ENCODE results near the gene ATP6V1B1. TPM values are rescaled to one million over a fixed set of nuclear protein-coding genes. Genes with fewer than 3 reads are reported as not detected.

ATP6V1B1 gene
- total RNA-seq, 4 donors from 2014 or later = 1.3 to 5.8 TPM; not detected in 2

- DNase-seq = no peak
- Histone ChIP-seq H3K4me1 (peaks cover 0 to 24% (median 7%) of the 10 kb centered on the region in 4 donors), H3K27me3 (peaks cover 0 to 35% of the 10 kb centered on the region in 2 donors), H3K4me3 (no peak overlapping the region), H3K9me3 (no peaks in the 10 kb centered on the region), H3K36me3 (no peaks in the 10 kb centered on the region), H3K27ac (no peak overlapping the region)
- TF ChIP-seq CTCF (IDR thresholded peaks at IDR 0.05) = no peak
- no peak for TF ChIP-seq POLR2A (IDR thresholded peaks at IDR 0.05)
Measured at GRCh38 chr2:70897203-70897976, 38.3 kb upstream of the ATP6V1B1 start.

GRCh38 chr2:70897977-70898226, 37.8 kb upstream of the ATP6V1B1 start:
- DNase-seq = no peak
- Histone ChIP-seq H3K9me3 (no peaks in the 10 kb centered on the region), H3K36me3 (no peaks in the 10 kb centered on the region), H3K27me3 (peaks cover 0 to 35% of the 10 kb centered on the region in 2 donors), H3K27ac (no peak overlapping the region), H3K4me1 (peaks cover 0 to 24% (median 7%) of the 10 kb centered on the region in 4 donors), H3K4me3 (no peak overlapping the region)
- TF ChIP-seq CTCF (IDR thresholded peaks at IDR 0.05) (no peak), POLR2A (IDR thresholded peaks at IDR 0.05) (no peak)

DNA sequence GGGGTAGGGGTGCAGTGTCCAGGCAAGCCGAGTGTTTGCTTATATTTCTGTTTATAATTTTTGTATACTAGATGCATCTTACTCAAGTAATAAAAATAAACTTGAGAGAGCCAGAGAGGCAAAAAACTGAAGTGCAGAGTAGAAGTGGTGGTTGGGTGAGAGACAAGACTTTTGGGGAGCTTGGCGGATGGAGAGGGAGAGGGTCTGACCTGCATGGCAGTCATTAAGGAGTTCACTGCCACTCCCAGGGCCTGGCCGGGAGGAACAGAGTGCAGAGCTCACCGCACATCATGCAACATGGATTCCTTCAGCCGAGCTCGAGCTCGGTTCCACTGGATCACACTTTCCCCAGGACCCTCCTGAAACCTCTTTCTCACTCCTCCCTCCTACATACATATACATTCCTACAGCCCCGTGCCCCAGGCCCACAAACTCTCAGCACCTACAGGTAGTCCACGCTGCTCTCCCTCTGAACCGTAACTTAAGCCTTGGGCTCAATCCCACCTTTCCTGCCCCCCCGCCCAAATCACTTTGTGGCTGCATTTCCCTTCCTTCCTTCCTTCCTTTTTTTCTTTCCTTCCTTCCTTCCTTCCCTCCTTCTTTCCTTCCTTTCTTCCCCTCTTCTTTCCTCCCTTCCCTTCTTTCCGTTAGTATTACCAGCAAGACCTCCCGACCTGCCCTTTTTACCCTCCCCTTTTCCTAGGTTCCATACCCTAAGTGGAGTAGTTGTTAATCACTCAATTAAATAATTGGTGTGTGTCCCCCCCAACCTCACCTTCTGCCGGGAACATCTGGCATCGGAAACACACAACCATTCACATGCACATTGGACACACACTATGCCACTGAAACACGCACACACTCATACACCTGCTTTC, 37.1 kb upstream of the ATP6V1B1 start:
- no peak for DNase-seq
- Histone ChIP-seq H3K9me3 (no peaks in the 10 kb centered on the region), H3K36me3 (no peaks in the 10 kb centered on the region), H3K4me1 (peaks cover 0 to 24% (median 7%) of the 10 kb centered on the region in 4 donors), H3K4me3 (no peak overlapping the region), H3K27me3 (peaks cover 0 to 35% of the 10 kb centered on the region in 2 donors), H3K27ac (no peak overlapping the region)
- TF ChIP-seq POLR2A (IDR thresholded peaks at IDR 0.05) = no peak
- no peak for TF ChIP-seq CTCF (IDR thresholded peaks at IDR 0.05)

DNA sequence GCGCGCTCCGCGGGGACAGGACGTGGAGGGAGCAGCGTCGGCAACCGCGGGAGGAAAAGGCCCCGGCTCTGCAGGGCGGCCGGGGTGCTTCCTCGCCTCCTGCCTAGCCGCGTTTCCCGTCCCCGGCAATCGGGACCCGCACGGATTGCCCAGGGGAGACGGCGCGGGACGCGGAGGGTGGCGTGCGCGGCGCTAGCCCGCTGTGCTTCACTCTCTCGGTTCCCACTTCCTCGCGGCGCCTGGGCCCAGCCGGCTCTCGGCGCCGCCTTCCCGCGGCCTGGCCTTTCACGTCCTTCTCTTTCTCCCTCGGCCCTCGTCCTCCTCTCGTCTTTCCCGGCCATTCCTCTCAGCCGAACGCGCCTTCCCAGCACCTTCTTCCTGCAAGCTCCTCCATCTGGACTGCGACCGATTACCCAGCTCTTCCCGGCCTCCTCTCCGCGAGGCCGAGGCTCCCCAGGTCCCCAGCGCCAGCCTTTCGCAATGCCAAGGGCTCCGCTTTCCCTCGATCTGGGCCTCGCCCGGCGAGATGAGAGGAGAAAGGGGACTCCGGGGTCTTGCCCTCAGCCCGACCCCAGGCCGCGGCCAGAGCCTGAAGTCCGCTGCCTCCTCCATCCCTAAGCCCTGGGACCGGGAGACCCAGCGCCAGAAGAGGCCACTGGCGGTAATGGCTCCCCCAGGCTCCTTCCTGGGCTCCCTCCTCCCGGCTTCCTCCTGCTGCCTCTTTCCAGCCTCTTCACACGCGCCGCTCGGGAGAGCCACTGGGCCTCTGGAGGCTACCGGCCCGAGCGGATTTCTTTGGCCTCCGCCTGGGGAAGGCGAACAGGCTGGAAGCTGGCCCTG, 34.3 kb upstream of the ATP6V1B1 start:
- TF ChIP-seq CTCF (IDR thresholded peaks at IDR 0.05) (no peak), POLR2A (IDR thresholded peaks at IDR 0.05) (no peak)
- H3K4me1 ChIP-seq = peaks cover 0 to 24% (median 7%) of the 10 kb centered on the region in 4 donors
- peaks cover 0 to 46% of the 10 kb centered on the region in 2 donors for H3K27me3 ChIP-seq

GRCh38 chr2:70902067-70902442, 33.6 kb upstream of the ATP6V1B1 start:
- peaks cover 0 to 48% of the 10 kb centered on the region in 2 donors for H3K27me3 ChIP-seq
- peak overlapping the region in 1 of 4 donors; percentile 45 for H3K4me3 ChIP-seq
- no peak overlapping the region for H3K27ac ChIP-seq
- no peaks in the 10 kb centered on the region for H3K9me3 ChIP-seq
- peaks cover 0 to 24% (median 7%) of the 10 kb centered on the region in 4 donors for H3K4me1 ChIP-seq
- TF ChIP-seq POLR2A (IDR thresholded peaks at IDR 0.05) (no peak), CTCF (IDR thresholded peaks at IDR 0.05) (no peak)
- no peaks in the 10 kb centered on the region for H3K36me3 ChIP-seq
- DNase-seq = no peak

More for the DNA sequence above, 34.3 kb upstream of the ATP6V1B1 start:
- no peak for DNase-seq
- Histone ChIP-seq H3K27ac (peak overlapping the region in 1 of 4 donors; percentile 10), H3K36me3 (no peaks in the 10 kb centered on the region), H3K9me3 (no peaks in the 10 kb centered on the region), H3K4me3 (peak overlapping the region; percentile 15 to 50 (median 40))
